GM12891 (cell line): ENCODE results near the gene MARVELD1.

Experiments used
- PAX5 ChIP-seq: IDR thresholded peaks from 2 replicates; pipeline ENCODE4 v1.6.1; 2011; ENCODE audit warnings: low read length, moderate library complexity, mild to moderate bottlenecking; ENCODE audit not compliant: insufficient read depth, severe bottlenecking
- POLR2A ChIP-seq: IDR thresholded peaks from 2 replicates; pipeline ENCODE4 v1.6.1; 2011; ENCODE audit warnings: low read depth, low read length, control low read depth
- POLR2AphosphoS5 ChIP-seq: IDR thresholded peaks from 2 replicates; pipeline ENCODE4 v1.6.1; 2011; ENCODE audit warnings: low read depth, low read length, control low read depth
- SPI1 ChIP-seq: IDR thresholded peaks from 2 replicates; pipeline ENCODE4 v1.6.1; 2011; ENCODE audit warnings: low read depth, low read length, control low read depth
- TAF1 ChIP-seq: IDR thresholded peaks from 2 replicates; pipeline ENCODE4 v1.6.1; 2011; ENCODE audit warnings: low read depth, low read length, control low read depth

DNA sequence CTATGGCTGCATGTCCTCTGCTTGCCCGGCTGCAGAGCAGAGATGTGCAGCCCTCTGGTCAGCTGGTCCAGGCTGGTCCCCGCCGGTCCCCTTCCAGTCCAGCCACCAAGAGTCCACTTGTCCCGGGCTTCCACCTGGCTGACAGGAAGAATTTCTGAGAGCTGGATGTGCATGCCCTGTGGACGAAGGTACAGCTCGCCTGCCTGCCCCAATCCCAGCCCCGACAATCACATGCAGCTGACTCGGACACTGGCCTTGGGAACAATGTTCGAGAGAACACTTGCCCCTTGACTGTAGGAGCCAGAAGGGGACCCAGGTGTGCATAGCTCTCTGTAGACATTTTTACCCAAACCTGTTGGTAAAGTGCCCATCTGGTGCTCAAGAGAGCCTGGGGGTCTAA, 38.3 kb upstream of the MARVELD1 start:
- TF ChIP-seq POLR2A (no peak), TAF1 (no peak), POLR2AphosphoS5 (no peak), PAX5 (no peak), SPI1 (no peak)
